K562 (cell line): ENCODE measurements around the gene NSUN6. TPM values are rescaled to one million over a fixed set of nuclear protein-coding genes. Genes with fewer than 3 reads are reported as not detected.
"Not testable (repeated sequence)": the region's sequence is repeated elsewhere in the genome, so short reads cannot be mapped to it uniquely, and the experiment has no call there.

Experiments used
- ATAC-seq: fragments of 200-7000 bp; cut with Tn5 transposase; 3 replicates; pipeline ENCODE4 v1.9.1; 2020; ENCODE audit warnings: moderate library complexity
- BruUV-seq: library from RNA; stranded (reverse); fragments of 400-500 nt; replicated peaks from 2 replicates; lab custom pipeline; 2021; lab: Mats Ljungman, UMichigan
- CTCF ChIA-PET: fragments of 300-600 bp; formaldehyde crosslinking; extraction: SDS; loops from one replicate; lab custom pipeline; 2021; ENCODE audit warnings: low intra/inter-chr PET ratio; lab: Yijun Ruan, JAX
- POLR2A ChIA-PET: fragments of 300-600, 350-650 bp; sonication (Branson Sonifier 250); formaldehyde crosslinking; extraction: SDS; loops from one replicate; lab custom pipeline; 2021; ENCODE audit warnings: antibody characterized with exemption, inconsistent platforms; lab: Yijun Ruan, JAX
- DNase-seq, 4 experiments: peaks; one replicate each; pipeline versions ENCODE4 v3.0.0 to v3.0.0-alpha.2; 2011 to 2018; ENCODE audit warnings: low spot score in 3 of 4, mixed read lengths in 3 of 4; ENCODE audit errors: extremely low read depth in 1 of 4
- FAIRE-seq: peaks from 2 replicates; lab custom pipeline; 2011; peaks lifted over from hg19 to GRCh38; lab: Jason Lieb, UNC
- H2AFZ ChIP-seq: 2 replicates; pipeline ENCODE4 v1.6.0; 2011; ENCODE audit warnings: low read depth, low read length, control low read depth, inconsistent platforms
- H3K27ac ChIP-seq: fragments of 200-600 bp; 3 replicates; pipeline ENCODE4 v1.8.0; 2011; ENCODE audit warnings: low read depth, mild to moderate bottlenecking, control low read depth, inconsistent platforms, low read length, moderate library complexity, mixed read lengths; ENCODE audit errors: extremely low read depth
- H3K27me3 ChIP-seq, 2 experiments: fragments of 300-600 bp in 1 of 2; 2 replicates in 1 of 2; 3 replicates in 1 of 2; pipeline versions ENCODE4 v1.6.0 to v1.8.0; 2011; ENCODE audit warnings: inconsistent platforms in 2 of 2, low read length in 2 of 2, mild to moderate bottlenecking in 1 of 2, mixed read lengths in 1 of 2, moderate library complexity in 1 of 2; ENCODE audit not compliant: control insufficient read depth in 2 of 2, insufficient read depth in 2 of 2
- H3K36me3 ChIP-seq: fragments of 300-600 bp; 3 replicates; pipeline ENCODE4 v1.8.0; 2011; ENCODE audit warnings: mild to moderate bottlenecking, low read length, inconsistent platforms; ENCODE audit not compliant: control insufficient read depth, insufficient read depth
- H3K4me1 ChIP-seq, 2 experiments: fragments of 200-600 bp in 1 of 2; replicated peaks in 1 of 2; 2 replicates in 1 of 2; 3 replicates in 1 of 2; pipeline versions ENCODE4 v1.5.1 to v1.8.0; 2011; ENCODE audit warnings: inconsistent platforms in 2 of 2, low read length in 2 of 2, mild to moderate bottlenecking in 1 of 2, mixed read lengths in 1 of 2, moderate library complexity in 1 of 2; ENCODE audit not compliant: control insufficient read depth in 2 of 2, insufficient read depth in 2 of 2
- H3K4me2 ChIP-seq: 2 replicates; pipeline ENCODE4 v1.6.1; 2011; ENCODE audit warnings: low read length, control low read depth, inconsistent platforms, mixed read lengths; ENCODE audit not compliant: insufficient read depth
- H3K4me3 ChIP-seq: fragments of 200-600 bp; sonication (generic), shearing (Covaris generic); 2 replicates; pipeline ENCODE4 v1.5.1; 2016; ENCODE audit warnings: control low read depth, inconsistent platforms
- H3K79me2 ChIP-seq: fragments of 200-600 bp; 3 replicates; pipeline ENCODE4 v1.8.0; 2011; ENCODE audit warnings: low read length, inconsistent platforms; ENCODE audit not compliant: control insufficient read depth, insufficient read depth
- H3K9ac ChIP-seq, 2 experiments: 2 replicates each; pipeline versions ENCODE4 v1.6.0 to v1.6.1; 2011; ENCODE audit warnings: low read depth in 2 of 2, low read length in 2 of 2, control low read depth in 1 of 2, inconsistent platforms in 1 of 2, mild to moderate bottlenecking in 1 of 2, mixed read lengths in 1 of 2; ENCODE audit not compliant: insufficient read depth in 1 of 2
- H3K9me1 ChIP-seq: one replicate; pipeline ENCODE4 v1.6.0; 2011; ENCODE audit warnings: inconsistent platforms, mild to moderate bottlenecking, low read length, moderate library complexity; ENCODE audit not compliant: control insufficient read depth, insufficient read depth
- H3K9me3 ChIP-seq: replicated peaks from 2 replicates; pipeline ENCODE4 v1.5.1; 2011; ENCODE audit warnings: low read depth, low read length, inconsistent platforms; ENCODE audit not compliant: control insufficient read depth, insufficient read depth
- H4K20me1 ChIP-seq: replicated peaks from 2 replicates; pipeline ENCODE4 v1.6.1; 2011; ENCODE audit warnings: low read length, inconsistent platforms, mixed read lengths; ENCODE audit not compliant: control insufficient read depth, insufficient read depth
- E4F1 ChIP-seq: fragments of 250-450 bp; sonication (Bioruptor Pico); IDR thresholded peaks from 2 replicates; pipeline ENCODE4 v1.5.0; 2021; ENCODE audit warnings: mild to moderate bottlenecking, borderline replicate concordance
- OTX1 ChIP-seq: fragments of 450-650 bp; formaldehyde crosslinking; IDR thresholded peaks from 2 replicates; pipeline ENCODE4 v1.4.0; 2022; ENCODE audit warnings: mild to moderate bottlenecking
- WGBS: fragments of 100-300 bp; shearing (Covaris generic); methylation state at CpG from one replicate; pipeline ENCODE4 v1.1.6; 2016; ENCODE audit warnings: low coverage, mixed read lengths; ENCODE audit not compliant: insufficient coverage; ENCODE audit errors: missing lambda C conversion rate; 5-methylcytosine and 5-hydroxymethylcytosine counted together
- in situ Hi-C: fragments of 300-500 bp; cut with MboI; formaldehyde crosslinking; loops from 4 replicates; pipeline ENCODE4 v1.15.0; 2018; ENCODE audit warnings: inconsistent platforms, mixed read lengths
- intact Hi-C: fragments of 100-400 bp; cut with micrococcal nuclease; formaldehyde crosslinking; loops from 2 replicates; pipeline ENCODE4 v1.14.2; 2022
- polyA plus RNA-seq, 8 experiments: library from polyadenylated mRNA; depleted of rRNA in 4 of 8; stranded (reverse) in 5 of 8; unstranded in 3 of 8; fragments of >200 nt; fragmentation: Nextera tagmentation in 2 of 8; fragmentation: Illumina TruSeq in 1 of 8; extraction: Ambion mirVana in 2 of 8; extraction: Trizol in 1 of 8; gene quantifications; 2 replicates each; pipeline versions ENCODE4 v1.2.1 to v1.2.3, GENCODE V29; 2011 to 2014; ENCODE audit warnings: inconsistent platforms in 1 of 8, missing spikeins in 1 of 8
- total RNA-seq, 7 experiments: library from RNA; depleted of rRNA in 6 of 7; stranded (reverse); fragments of >200 nt in 6 of 7; fragmentation: Illumina TruSeq in 2 of 7; extraction: Trizol in 2 of 7; gene quantifications; 2 replicates each; pipeline versions ENCODE4 v1.2.1 to v1.2.3, GENCODE V29; 2011 to 2021; ENCODE audit warnings: low replicate concordance in 1 of 7

Gene NSUN6
- total and polyA plus RNA-seq, 9 of the 15 experiments (the other 6 are each of a cell fraction or from before 2014, with no cell fraction given): 12.5 to 33.1 (median 24.2) TPM

- H3K9me3 ChIP-seq: peaks cover 10% of the 10 kb centered on the region; the same call in 1 of the 2 replicates
- H3K79me2 ChIP-seq: no peaks in the 10 kb centered on the region
- in situ Hi-C loops (no loop called here), intact Hi-C loops (no loop called here)
- no peaks in the 10 kb centered on the region for H4K20me1 ChIP-seq
- H3K9me1 ChIP-seq: no peaks in the 10 kb centered on the region
- ATAC-seq (no peak), FAIRE-seq (no peak), DNase-seq (no peak)
- TF ChIP-seq E4F1 (no peak), OTX1 (CRISPR knock-in tag) (0 out of 2 replicates have a peak, but pooled peaks have one; percentile 13)
- H3K27ac ChIP-seq: no peak overlapping the region
- H3K9ac ChIP-seq: no peak overlapping the region
- H3K36me3 ChIP-seq: no peaks in the 10 kb centered on the region; the same call in 2 of the 3 replicates
- CTCF ChIA-PET: no interaction called here
- POLR2A ChIA-PET: no interaction called here
- H3K27me3 ChIP-seq: no peaks in the 10 kb centered on the region
- H3K4me3 ChIP-seq: no peak overlapping the region
- no TSS peak for BruUV-seq
- H3K4me2 ChIP-seq: no peak overlapping the region
- H3K4me1 ChIP-seq: no peaks in the 10 kb centered on the region
- H2AFZ ChIP-seq: no peak overlapping the region
Measured at GRCh38 chr10:18571076-18571475, 80.3 kb downstream of the NSUN6 start.

GRCh38 chr10:18570386-18570785 lies 81.0 kb downstream of the NSUN6 start:
- H3K36me3 ChIP-seq, CTCF ChIA-PET, H3K9ac ChIP-seq, FAIRE-seq, H3K27me3 ChIP-seq, ATAC-seq, intact Hi-C loops, POLR2A ChIA-PET, H3K79me2 ChIP-seq, H4K20me1 ChIP-seq, H3K4me2 ChIP-seq, DNase-seq, H3K27ac ChIP-seq, BruUV-seq, H3K4me3 ChIP-seq, H3K9me1 ChIP-seq, H3K4me1 ChIP-seq, in situ Hi-C loops, H2AFZ ChIP-seq: not testable (repeated sequence)
- H3K9me3 ChIP-seq: peaks cover 10% of the 10 kb centered on the region; the same call in 1 of the 2 replicates
- WGBS: 97% methylated on average over 2 of the region's 2 CpGs
